ENCODE measurements around the gene MAGOHB.
A peak's percentile ranks its signal among the peaks of the same experiment; 100 is the strongest.

Gene MAGOHB

DNA sequence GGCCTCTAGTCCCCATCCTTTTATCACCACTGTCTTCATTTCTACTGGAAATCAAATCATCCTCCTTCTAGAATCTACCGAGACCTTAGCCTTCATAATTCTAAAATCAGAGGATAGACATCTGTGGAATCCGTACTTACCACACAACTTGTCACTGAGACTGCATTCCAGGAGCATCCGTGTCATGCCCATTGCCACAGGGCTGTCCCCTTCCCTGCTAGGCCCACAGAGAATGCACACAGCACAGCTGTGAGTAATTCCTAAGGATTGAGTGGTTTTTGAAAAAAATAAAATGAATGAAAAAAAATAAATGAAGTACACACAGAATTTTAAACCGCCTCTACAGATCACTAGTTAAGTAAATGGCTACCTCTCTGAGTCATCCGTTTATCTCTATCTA is 21.0 kb upstream of the MAGOHB start:
- Histone ChIP-seq H3K27me3 (ENCODE audit: control insufficient read depth, insufficient read depth, low read length) (no peaks in the 10 kb centered on the region), H3K27ac (ENCODE audit: low read length) (no peak overlapping the region), H3K36me3 (ENCODE audit: control insufficient read depth, insufficient read depth, low read length) (no peaks in the 10 kb centered on the region), H3K9me3 (ENCODE audit: control insufficient read depth, insufficient read depth, low read length) (no peaks in the 10 kb centered on the region), H3K4me3 (ENCODE audit: low read length) (no peak overlapping the region), H3K4me1 (ENCODE audit: control insufficient read depth, insufficient read depth, low read length) (no peaks in the 10 kb centered on the region)
- no peak for DNase-seq (ENCODE audit: low read depth, low spot score)
- no CpG with 5 or more reads among the region's 5 CpGs for WGBS (ENCODE audit: insufficient coverage, insufficient read length)

DNA sequence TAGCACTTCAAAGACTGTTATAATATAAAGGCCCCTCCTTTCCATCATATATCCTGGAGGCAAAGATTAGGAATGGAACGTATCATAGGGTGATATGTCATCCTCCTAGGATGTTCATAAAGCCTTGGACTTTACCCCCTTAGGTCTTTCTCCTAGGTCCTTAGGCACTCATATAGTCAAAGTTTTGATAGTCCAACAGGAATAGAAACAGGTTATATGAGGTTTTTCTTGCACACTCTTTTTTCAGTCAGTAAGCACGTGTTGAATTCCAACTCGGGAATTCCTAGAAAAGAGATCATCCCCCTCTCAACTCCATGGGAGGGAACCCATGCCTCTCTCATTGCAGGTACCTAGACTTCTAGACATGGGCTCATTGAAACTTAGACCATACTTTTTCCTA is 20.1 kb upstream of the MAGOHB start:
- H3K9me3 ChIP-seq (ENCODE audit: control insufficient read depth, insufficient read depth, low read length), result no peaks in the 10 kb centered on the region
- no CpG with 5 or more reads among the region's 3 CpGs for WGBS (ENCODE audit: insufficient coverage, insufficient read length)
- no peak overlapping the region for H3K4me3 ChIP-seq (ENCODE audit: low read length)
- no peaks in the 10 kb centered on the region for H3K4me1 ChIP-seq (ENCODE audit: control insufficient read depth, insufficient read depth, low read length)
- no peaks in the 10 kb centered on the region for H3K27me3 ChIP-seq (ENCODE audit: control insufficient read depth, insufficient read depth, low read length)
- DNase-seq (ENCODE audit: low read depth, low spot score), result no peak
- no peak overlapping the region for H3K27ac ChIP-seq (ENCODE audit: low read length)
- H3K36me3 ChIP-seq (ENCODE audit: control insufficient read depth, insufficient read depth, low read length), result no peaks in the 10 kb centered on the region

DNA sequence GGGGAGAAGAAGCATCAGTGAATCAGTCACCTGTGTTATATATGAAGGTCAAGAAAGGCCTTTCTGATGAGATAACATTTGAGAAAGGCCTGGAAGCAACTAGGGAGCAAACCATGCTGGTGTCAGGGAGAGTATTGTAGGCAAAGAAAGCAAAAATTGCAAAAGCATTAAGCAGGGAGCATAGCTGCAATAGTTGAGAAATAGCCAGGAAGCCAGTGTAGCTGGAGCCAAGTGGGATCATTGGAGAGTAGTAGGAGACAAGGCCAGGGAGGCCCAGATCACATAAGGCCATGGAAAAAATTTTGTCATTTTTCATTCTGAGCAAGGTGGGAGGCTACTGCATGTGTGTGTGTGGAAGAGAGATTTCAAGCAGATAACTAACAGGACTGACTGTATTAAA is 18.8 kb upstream of the MAGOHB start:
- no peaks in the 10 kb centered on the region for H3K36me3 ChIP-seq (ENCODE audit: control insufficient read depth, insufficient read depth, low read length)
- H3K4me3 ChIP-seq (ENCODE audit: low read length), result no peak overlapping the region
- H3K27ac ChIP-seq (ENCODE audit: low read length), result no peak overlapping the region
- no peaks in the 10 kb centered on the region for H3K9me3 ChIP-seq (ENCODE audit: control insufficient read depth, insufficient read depth, low read length)
- DNase-seq (ENCODE audit: low read depth, low spot score), result no peak
- no peaks in the 10 kb centered on the region for H3K4me1 ChIP-seq (ENCODE audit: control insufficient read depth, insufficient read depth, low read length)
- H3K27me3 ChIP-seq (ENCODE audit: control insufficient read depth, insufficient read depth, low read length), result no peaks in the 10 kb centered on the region

DNA sequence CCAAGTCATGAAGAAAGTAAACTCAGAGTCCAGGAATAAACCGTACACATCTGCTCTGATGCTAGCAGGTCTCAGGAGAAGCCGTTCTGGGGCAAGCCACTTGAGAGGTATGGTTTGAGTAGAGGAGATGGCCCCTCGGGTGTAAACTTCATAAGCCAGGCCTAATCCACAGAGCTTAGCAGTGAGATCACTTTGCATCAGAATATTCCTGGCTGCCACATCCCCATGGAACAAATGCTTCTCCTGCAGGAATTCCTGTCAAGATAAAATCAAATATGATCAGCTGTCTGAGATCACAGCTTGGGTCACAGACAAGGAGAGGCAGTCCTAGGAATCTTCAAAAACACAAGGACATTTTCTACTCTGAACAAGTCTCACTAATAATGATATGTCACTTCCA is 11.2 kb upstream of the MAGOHB start:
- Histone ChIP-seq H3K9me3 (ENCODE audit: control insufficient read depth, insufficient read depth, low read length) (no peaks in the 10 kb centered on the region), H3K36me3 (ENCODE audit: control insufficient read depth, insufficient read depth, low read length) (no peaks in the 10 kb centered on the region), H3K27me3 (ENCODE audit: control insufficient read depth, insufficient read depth, low read length) (no peaks in the 10 kb centered on the region), H3K4me1 (ENCODE audit: control insufficient read depth, insufficient read depth, low read length) (no peaks in the 10 kb centered on the region), H3K27ac (ENCODE audit: low read length) (no peak overlapping the region), H3K4me3 (ENCODE audit: low read length) (no peak overlapping the region)
- WGBS (ENCODE audit: insufficient coverage, insufficient read length), result no CpG with 5 or more reads among the region's 3 CpGs
- no peak for DNase-seq (ENCODE audit: low read depth, low spot score)

DNA sequence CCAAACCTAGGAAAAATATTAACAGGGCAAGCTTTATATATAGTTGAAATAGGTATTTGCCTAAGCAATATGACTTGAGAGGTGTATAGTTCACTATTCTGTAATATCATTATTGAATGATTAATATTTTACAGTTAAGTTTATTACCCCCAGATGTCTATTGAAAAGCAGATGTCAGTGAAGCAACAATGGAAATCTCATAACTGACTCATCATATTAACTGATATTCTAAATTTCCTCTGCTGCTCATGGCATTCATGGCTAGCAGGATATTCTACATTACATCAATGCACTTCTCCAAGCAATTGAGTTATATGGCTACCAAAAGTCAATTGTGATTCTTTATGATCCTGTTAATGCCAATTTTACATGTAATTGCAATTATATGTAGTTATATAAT is 9.7 kb upstream of the MAGOHB start:
- H3K27ac ChIP-seq (ENCODE audit: low read length), result no peak overlapping the region
- no peak for DNase-seq (ENCODE audit: low read depth, low spot score)
- no peaks in the 10 kb centered on the region for H3K36me3 ChIP-seq (ENCODE audit: control insufficient read depth, insufficient read depth, low read length)
- H3K4me1 ChIP-seq (ENCODE audit: control insufficient read depth, insufficient read depth, low read length), result no peaks in the 10 kb centered on the region
- H3K9me3 ChIP-seq (ENCODE audit: control insufficient read depth, insufficient read depth, low read length), result no peaks in the 10 kb centered on the region
- no peaks in the 10 kb centered on the region for H3K27me3 ChIP-seq (ENCODE audit: control insufficient read depth, insufficient read depth, low read length)
- H3K4me3 ChIP-seq (ENCODE audit: low read length), result no peak overlapping the region

DNA sequence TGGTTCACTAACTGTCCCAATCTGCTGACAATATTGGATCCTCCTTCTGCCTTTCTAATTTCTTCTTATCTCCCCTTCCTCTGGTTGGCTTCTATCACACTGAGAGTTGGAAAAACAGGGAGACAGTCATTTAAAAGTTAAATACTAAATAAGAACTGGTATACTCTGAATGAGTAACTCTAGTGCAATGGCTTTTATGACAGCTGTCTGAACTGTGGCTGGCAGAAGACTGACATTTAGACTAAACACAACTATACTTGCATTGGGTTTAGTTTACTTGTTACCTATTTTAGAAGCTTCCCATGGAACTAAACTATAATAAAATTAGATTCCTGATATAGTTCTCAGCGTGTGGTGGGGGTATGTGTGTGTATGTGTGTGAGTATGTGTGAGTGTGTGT is 7.9 kb upstream of the MAGOHB start:
- no peak for DNase-seq (ENCODE audit: low read depth, low spot score)
- WGBS (ENCODE audit: insufficient coverage, insufficient read length), result 100% methylated on average over 1 of the region's 1 CpG

DNA sequence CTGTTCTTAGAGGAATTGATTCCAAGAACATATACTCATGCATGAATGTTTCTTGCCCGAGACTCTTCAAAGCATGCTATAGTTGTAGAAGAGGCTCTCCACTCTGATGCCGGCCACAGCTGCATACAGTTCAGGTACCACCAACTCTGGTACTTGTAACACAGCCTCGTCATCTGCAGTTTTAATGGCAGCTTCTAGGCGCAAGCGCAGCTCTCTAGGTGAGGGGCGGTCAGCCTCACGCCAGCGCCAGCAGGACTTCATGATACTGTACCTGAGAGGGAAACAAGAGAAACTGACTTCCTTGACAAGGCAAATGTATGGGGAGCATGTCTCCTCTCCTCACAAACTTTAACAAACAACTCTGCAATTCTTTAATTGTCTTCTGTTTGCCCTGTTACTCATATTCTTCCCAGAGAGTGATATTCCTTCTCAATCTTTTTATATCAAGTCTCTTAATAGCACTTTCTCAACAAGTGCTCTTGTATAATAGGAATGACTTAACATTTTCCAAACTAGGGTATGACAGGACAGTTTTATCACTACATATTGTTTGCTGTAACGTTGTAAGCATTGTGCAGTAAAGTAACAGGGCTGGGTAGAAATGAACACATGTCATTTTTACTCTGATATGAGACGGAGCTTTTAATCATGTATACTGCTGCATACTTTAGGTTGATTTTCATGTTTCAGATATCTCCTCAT is 6.8 kb upstream of the MAGOHB start:
- DNase-seq (ENCODE audit: low read depth, low spot score), result no peak
- H3K36me3 ChIP-seq (ENCODE audit: control insufficient read depth, insufficient read depth, low read length), result no peaks in the 10 kb centered on the region
- H3K9me3 ChIP-seq (ENCODE audit: control insufficient read depth, insufficient read depth, low read length), result no peaks in the 10 kb centered on the region
- H3K27ac ChIP-seq (ENCODE audit: low read length), result no peak overlapping the region
- H3K4me1 ChIP-seq (ENCODE audit: control insufficient read depth, insufficient read depth, low read length), result no peaks in the 10 kb centered on the region
- H3K4me3 ChIP-seq (ENCODE audit: low read length), result no peak overlapping the region
- WGBS (ENCODE audit: insufficient coverage, insufficient read length), result no CpG with 5 or more reads among the region's 10 CpGs
- no peaks in the 10 kb centered on the region for H3K27me3 ChIP-seq (ENCODE audit: control insufficient read depth, insufficient read depth, low read length)

More for the DNA sequence above, 7.9 kb upstream of the MAGOHB start:
- Histone ChIP-seq H3K4me3 (ENCODE audit: low read length) (no peak overlapping the region), H3K4me1 (ENCODE audit: control insufficient read depth, insufficient read depth, low read length) (no peaks in the 10 kb centered on the region), H3K9me3 (ENCODE audit: control insufficient read depth, insufficient read depth, low read length) (no peaks in the 10 kb centered on the region), H3K36me3 (ENCODE audit: control insufficient read depth, insufficient read depth, low read length) (no peaks in the 10 kb centered on the region), H3K27ac (ENCODE audit: low read length) (no peak overlapping the region), H3K27me3 (ENCODE audit: control insufficient read depth, insufficient read depth, low read length) (no peaks in the 10 kb centered on the region)

DNA sequence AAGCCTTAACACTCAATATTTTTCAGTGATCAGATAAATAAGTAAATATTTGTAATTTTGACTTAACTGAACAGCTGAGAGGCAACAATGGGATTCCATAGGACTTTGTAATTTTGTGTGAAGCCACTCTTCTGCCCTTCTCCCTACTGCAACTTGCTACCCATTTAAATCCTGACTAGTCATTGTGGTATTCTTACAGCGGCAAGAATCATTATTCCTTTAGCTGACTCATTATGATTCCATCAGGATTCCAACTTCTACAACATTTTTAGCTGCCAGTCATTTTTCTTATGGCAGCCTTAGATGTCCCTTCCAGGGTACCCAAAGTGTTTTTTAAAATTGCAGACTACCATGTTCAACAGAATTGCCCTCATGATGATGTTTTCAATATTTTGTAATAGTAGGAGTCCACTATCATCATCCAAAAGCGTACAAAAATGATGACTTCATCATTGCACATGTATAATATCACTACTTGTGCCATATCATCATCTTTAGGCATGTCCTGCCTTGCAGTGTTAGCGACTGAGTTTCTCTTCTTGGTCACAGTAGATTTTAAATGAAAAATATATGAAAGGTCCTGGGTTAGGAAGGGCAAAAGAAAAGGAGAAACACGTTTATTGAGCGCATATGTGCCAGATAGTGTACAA is 5.1 kb upstream of the MAGOHB start:
- H3K9me3 ChIP-seq (ENCODE audit: control insufficient read depth, insufficient read depth, low read length), result no peaks in the 10 kb centered on the region
- H3K4me1 ChIP-seq (ENCODE audit: control insufficient read depth, insufficient read depth, low read length), result no peaks in the 10 kb centered on the region
- no peak for DNase-seq (ENCODE audit: low read depth, low spot score)
- no peak overlapping the region; the same call in 1 of the 2 replicates for H3K4me3 ChIP-seq (ENCODE audit: low read length)
- WGBS (ENCODE audit: insufficient coverage, insufficient read length), result no CpG with 5 or more reads among the region's 5 CpGs
- H3K27ac ChIP-seq (ENCODE audit: low read length), result no peak overlapping the region
- H3K36me3 ChIP-seq (ENCODE audit: control insufficient read depth, insufficient read depth, low read length), result no peaks in the 10 kb centered on the region
- no peaks in the 10 kb centered on the region for H3K27me3 ChIP-seq (ENCODE audit: control insufficient read depth, insufficient read depth, low read length)

DNA sequence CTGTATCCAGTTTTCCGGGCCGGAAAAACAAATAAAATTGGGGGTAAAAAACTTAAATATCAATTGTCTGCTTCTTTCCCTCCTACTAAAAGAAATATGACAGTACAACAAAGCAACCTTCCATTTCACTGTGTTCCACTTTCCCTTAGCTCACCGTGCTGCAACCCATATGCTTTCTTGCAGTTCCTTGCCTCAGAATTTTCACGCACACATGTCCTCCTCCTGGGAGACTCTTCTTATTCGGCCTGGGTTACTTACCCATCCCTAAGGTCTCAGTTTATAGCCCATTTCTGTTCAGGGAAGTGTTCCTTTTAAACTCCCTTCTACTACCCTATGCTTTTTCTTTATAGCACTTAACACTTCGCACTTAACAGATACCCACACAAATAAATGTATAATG is 4.5 kb upstream of the MAGOHB start:
- DNase-seq (ENCODE audit: low read depth, low spot score), result no peak
- no peak overlapping the region for H3K27ac ChIP-seq (ENCODE audit: low read length)
- H3K9me3 ChIP-seq (ENCODE audit: control insufficient read depth, insufficient read depth, low read length), result no peaks in the 10 kb centered on the region
- H3K36me3 ChIP-seq (ENCODE audit: control insufficient read depth, insufficient read depth, low read length), result no peaks in the 10 kb centered on the region
- no CpG with 5 or more reads among the region's 6 CpGs for WGBS (ENCODE audit: insufficient coverage, insufficient read length)
- no peak overlapping the region for H3K4me3 ChIP-seq (ENCODE audit: low read length)
- H3K4me1 ChIP-seq (ENCODE audit: control insufficient read depth, insufficient read depth, low read length), result no peaks in the 10 kb centered on the region
- H3K27me3 ChIP-seq (ENCODE audit: control insufficient read depth, insufficient read depth, low read length), result no peaks in the 10 kb centered on the region

DNA sequence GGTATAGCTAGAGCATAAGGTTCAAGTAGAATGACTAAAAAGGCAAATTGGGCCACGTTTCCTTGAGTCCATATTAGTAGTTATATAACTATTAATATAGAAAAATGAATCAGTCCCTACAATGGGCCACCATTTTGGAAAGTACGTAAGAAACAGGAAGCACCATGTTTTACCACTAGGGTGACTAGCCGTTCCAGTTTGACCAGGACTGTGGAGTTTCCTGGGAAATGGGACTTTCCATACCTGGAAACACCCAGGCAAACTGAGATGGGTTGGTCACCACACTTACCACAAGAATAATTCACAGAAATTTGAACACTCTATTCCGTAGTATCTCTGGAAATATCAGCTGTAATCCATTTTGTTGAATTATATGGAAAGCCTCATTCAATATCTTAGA is 2.1 kb upstream of the MAGOHB start:
- no peaks in the 10 kb centered on the region for H3K4me1 ChIP-seq (ENCODE audit: control insufficient read depth, insufficient read depth, low read length)
- no peak overlapping the region for H3K27ac ChIP-seq (ENCODE audit: low read length)
- H3K27me3 ChIP-seq (ENCODE audit: control insufficient read depth, insufficient read depth, low read length), result no peaks in the 10 kb centered on the region
- no peaks in the 10 kb centered on the region for H3K36me3 ChIP-seq (ENCODE audit: control insufficient read depth, insufficient read depth, low read length)
- H3K9me3 ChIP-seq (ENCODE audit: control insufficient read depth, insufficient read depth, low read length), result no peaks in the 10 kb centered on the region
- no CpG with 5 or more reads among the region's 4 CpGs for WGBS (ENCODE audit: insufficient coverage, insufficient read length)
- no peak overlapping the region for H3K4me3 ChIP-seq (ENCODE audit: low read length)
- DNase-seq (ENCODE audit: low read depth, low spot score), result no peak

DNA sequence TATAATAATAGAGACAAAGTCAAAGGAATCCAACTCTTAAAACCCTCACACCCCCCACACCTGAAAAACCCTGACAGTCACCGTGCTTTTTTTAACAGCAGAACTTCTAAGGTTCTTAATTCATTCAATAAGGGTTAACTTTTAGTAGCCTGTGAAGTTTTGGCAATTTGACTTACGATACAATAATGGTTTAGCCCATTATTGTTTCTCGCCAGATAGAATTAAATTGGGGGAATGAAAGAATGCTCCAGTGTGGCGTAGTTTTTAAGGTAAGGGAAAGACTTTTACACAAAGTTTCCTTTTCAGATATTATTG is 604 bp upstream of the MAGOHB start:
- Histone ChIP-seq H3K27me3 (ENCODE audit: control insufficient read depth, insufficient read depth, low read length) (no peaks in the 10 kb centered on the region), H3K4me3 (ENCODE audit: low read length) (peak overlapping the region; percentile 56; the same call in 1 of the 2 replicates), H3K9me3 (ENCODE audit: control insufficient read depth, insufficient read depth, low read length) (no peaks in the 10 kb centered on the region), H3K36me3 (ENCODE audit: control insufficient read depth, insufficient read depth, low read length) (0 out of 2 replicates have a peak, but pooled peaks cover 2% of the 10 kb centered on the region), H3K27ac (ENCODE audit: low read length) (no peak overlapping the region), H3K4me1 (ENCODE audit: control insufficient read depth, insufficient read depth, low read length) (no peaks in the 10 kb centered on the region)
- no CpG with 5 or more reads among the region's 4 CpGs for WGBS (ENCODE audit: insufficient coverage, insufficient read length)
- no peak for DNase-seq (ENCODE audit: low read depth, low spot score)
